GM10266 (cell line): Measurements from ENCODE around the gene NCKIPSD.

Source experiments
- DNase-seq: peaks from one replicate; pipeline ENCODE4 v3.0.0; 2012; ENCODE audit errors: extremely low spot score
- TF ChIP-seq, protein P1 (sequence below): IDR thresholded peaks from 2 replicates; pipeline ENCODE4 v1.5.1; 2012; ENCODE audit warnings: mild to moderate bottlenecking, low read depth; ENCODE audit not compliant: control insufficient read depth, insufficient read depth; ENCODE audit errors: missing control alignments

Gene NCKIPSD

DNA sequence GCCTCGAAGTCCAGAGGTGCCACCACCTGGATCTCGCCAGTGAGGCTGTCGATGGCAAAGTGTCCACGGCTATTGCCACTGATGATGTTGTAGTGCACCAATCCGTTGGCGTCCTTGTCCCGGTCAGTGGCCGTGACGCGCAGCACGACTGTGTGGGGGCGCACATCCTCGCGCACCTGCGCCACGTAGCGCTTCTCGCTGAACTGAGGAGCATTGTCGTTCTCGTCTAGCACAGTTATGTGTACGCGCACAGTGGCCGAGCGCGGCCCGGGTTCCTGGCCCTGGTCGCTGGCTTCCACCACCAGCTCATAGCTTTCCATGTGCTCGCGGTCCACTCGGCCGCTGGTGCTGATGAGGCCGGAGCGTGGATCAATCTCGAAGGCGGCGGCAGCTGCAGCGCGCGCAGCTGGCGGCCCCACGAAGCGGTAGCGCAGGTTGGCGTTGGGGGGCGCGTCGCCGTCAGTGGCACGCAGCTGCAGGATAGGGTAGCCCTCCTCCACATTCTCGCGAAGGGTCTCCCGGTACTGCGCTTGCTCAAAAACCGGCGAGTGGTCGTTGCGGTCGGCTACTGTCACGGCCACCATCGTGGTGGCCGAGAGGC is 24.8 kb downstream of the NCKIPSD start:
- DNase-seq: no peak
- TF ChIP-seq, protein P1, sequence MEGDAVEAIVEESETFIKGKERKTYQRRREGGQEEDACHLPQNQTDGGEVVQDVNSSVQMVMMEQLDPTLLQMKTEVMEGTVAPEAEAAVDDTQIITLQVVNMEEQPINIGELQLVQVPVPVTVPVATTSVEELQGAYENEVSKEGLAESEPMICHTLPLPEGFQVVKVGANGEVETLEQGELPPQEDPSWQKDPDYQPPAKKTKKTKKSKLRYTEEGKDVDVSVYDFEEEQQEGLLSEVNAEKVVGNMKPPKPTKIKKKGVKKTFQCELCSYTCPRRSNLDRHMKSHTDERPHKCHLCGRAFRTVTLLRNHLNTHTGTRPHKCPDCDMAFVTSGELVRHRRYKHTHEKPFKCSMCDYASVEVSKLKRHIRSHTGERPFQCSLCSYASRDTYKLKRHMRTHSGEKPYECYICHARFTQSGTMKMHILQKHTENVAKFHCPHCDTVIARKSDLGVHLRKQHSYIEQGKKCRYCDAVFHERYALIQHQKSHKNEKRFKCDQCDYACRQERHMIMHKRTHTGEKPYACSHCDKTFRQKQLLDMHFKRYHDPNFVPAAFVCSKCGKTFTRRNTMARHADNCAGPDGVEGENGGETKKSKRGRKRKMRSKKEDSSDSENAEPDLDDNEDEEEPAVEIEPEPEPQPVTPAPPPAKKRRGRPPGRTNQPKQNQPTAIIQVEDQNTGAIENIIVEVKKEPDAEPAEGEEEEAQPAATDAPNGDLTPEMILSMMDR: no peak

DNA sequence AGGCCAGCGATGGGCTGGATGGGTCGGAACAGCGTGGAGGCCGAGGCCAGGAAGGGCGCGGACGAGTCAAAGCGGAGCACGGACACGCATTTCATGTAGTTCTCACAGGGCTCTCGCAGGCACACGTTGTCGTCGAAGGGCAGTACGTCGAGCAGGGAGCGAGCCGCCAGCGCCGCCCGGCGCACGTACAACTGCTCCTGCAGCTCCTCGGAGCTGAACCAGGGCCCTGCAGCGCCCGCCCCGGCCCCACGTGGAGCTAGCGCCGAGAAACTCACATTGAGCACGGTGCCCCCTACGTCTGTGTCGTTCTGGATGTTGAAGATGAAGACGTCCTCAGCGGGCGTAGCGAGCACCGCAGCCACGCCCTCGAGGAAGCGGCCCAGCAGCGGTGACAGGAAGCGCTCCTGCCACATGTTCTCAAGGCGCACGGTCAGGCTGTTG is 28.9 kb downstream of the NCKIPSD start:
- TF ChIP-seq, protein P1: no peak
- no peak for DNase-seq

DNA sequence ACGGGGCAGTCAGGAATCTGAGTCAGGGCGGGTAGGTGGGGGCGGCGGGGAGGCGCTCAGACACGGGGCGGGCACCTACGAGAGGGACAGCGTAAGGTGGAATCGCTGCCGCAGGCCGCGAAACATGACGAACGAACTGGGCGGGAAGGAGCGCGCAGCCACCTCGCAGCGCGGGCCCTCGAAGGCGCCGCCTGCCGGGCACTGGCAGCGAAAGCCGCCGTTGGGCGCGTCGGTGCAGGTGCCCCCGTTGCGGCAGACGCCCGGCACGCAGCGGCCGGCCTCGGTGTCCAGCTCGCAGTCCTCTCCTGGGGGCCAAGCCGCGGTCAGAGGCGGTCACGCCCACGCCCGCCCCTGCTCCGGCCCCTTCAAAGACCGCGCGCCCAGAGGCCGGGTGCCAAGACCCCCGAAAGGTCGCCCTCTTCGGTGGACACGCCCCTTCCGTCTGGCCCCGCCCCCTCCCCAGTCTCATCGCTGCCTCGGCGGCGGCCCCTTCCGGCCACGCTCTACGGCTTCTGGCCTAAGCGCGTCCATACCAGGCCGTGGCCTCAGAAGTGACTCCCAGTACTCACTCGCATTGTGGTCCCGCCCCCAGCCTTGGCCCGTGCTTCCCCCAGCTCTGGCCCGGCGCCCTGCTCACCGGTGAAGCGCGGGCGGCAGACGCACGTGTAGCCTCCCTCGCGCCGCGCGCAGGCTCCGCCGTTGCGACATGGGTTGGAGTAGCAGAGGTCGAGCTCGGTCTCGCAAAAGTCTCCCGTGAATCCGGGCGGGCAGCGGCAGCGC is 29.5 kb downstream of the NCKIPSD start:
- peak; percentile 92 for DNase-seq
- TF ChIP-seq, protein P1: peak; percentile 82

DNA sequence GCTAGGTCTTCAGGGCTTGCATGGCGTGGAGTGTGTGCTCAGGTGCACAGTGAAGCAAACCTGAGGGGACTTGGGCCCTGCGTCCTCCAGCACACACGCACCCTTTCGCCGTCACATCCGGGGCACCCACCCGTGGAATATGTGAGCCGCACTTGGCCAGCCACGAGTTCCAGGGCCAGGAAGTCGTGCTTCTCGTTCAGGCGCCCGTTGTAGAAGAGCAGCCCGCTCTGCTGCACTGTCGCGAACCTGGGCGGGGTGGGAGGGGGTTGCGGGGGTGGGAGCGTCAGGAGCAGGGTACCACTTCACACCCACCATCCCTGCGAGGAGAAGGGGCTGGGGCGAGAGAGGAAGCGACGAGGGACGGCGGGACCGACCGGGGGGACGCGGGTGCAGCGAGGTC is 30.1 kb downstream of the NCKIPSD start:
- DNase-seq: peak; percentile 69
- TF ChIP-seq, protein P1: no peak

DNA sequence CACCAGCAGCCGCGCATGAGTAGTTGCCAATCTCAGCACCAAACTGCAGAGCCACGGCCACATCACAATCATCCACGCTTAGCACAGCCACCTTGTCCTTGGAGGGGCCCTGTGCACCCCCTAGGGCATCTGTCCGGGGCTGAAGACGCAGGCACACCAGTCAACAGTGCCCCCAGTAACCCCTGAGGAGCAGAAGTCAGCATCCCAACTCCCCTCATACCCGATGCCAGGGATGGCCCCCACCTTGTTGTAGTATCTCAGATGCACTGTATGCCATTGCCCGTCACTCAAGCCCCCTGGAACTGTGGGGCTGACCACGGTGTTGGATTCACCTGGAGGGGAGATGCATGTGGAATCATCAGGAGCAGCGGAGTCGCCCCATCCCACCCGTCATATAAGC is 30.7 kb downstream of the NCKIPSD start:
- DNase-seq: no peak
- TF ChIP-seq, protein P1: no peak

DNA sequence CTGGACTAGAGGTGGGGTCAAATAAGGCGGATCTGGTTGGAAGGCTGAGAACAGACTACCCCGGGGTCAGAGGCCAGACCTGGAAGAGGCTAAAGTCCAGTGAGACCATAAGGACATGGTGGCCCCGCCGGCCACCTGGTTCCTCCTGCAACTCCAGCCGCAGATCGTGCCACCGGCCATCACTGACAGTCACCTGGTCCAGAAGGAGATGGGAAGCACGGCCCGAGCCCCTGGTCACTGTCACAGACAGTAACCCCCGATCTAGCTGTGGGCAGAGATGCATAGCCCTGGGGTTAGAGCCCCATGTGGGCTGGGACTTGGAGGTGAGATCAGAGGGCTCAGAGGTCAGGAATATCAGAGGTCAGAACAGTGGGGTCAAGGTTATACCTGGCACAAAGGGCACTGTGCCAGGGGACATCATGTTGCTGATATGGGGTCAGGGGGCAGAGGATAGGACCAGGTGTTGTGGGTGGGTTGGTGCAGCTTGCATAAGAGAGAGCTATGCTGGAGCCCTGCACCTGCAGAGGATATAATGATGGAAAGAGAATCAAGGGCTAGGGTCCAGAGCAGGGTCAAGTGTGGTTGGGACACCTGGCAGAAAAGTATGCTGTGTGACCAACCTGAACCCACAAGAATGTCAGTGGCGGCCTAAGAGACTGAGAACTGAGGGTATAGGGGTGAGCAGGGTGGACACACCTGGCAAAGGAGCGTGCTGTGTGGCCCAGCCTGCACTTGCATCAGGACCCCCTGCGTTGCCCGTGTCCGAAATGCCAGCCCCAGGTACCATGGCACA is 32.6 kb downstream of the NCKIPSD start:
- no peak for DNase-seq
- TF ChIP-seq, protein P1: no peak
